Upper lobe of left lung (tissue), 4 donors: ENCODE measurements around the gene OGFRL1.

Experiments used
- CTCF ChIP-seq, 6 experiments: fragments of 450-650 bp in 4 of 6; fragments of 200-600 bp in 2 of 6; sonication (generic) in 2 of 6; IDR thresholded peaks; one replicate each; pipeline ENCODE4 v1.5.1; 2016 to 2019; ENCODE audit warnings: antibody characterized with exemption in 6 of 6
- EP300 ChIP-seq, 4 donors: sonication (generic); formaldehyde crosslinking; IDR thresholded peaks; one replicate each; pipeline ENCODE4 v1.5.1; 2017; ENCODE audit warnings: antibody characterized with exemption in 4 of 4, control low read depth in 2 of 4
- POLR2A ChIP-seq, 4 donors: fragments of 450-650 bp; IDR thresholded peaks; one replicate each; pipeline ENCODE4 v1.5.1; 2016 to 2017; ENCODE audit warnings: antibody characterized with exemption in 4 of 4, mild to moderate bottlenecking in 2 of 4
- POLR2AphosphoS5 ChIP-seq, 2 donors: sonication (generic); formaldehyde crosslinking; IDR thresholded peaks; one replicate each; pipeline ENCODE4 v1.5.1; 2017; ENCODE audit warnings: antibody characterized with exemption in 2 of 2

- TF ChIP-seq POLR2AphosphoS5 (IDR thresholded peaks at IDR 0.05) (no peak), CTCF (IDR thresholded peaks at IDR 0.05) (no peak), POLR2A (IDR thresholded peaks at IDR 0.05) (no peak), EP300 (IDR thresholded peaks at IDR 0.05) (no peak)
Measured at GRCh38 chr6:71277926-71278600, 10.5 kb upstream of the OGFRL1 start.
